ENCODE data around the gene DAPK2.

The DAPK2 gene

DNA sequence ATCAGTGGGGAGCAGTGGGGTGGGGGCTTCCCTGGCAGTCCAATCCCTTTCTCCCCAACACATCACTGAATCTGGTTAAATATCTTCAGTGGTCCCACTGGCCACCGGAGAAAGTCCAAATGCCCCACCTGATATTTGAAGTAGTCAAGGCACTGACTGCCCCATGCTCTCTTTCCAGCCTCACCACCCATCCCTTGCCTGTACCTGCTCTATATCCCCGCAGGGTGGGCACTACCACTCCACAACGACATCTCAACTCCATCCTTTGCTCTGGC is 101.7 kb downstream of the DAPK2 start:
- ATAC-seq = no peak
- no peak for TF ChIP-seq TCF4 (CRISPR knock-in tag; IDR thresholded peaks at IDR 0.05; ENCODE audit: borderline replicate concordance)
- no peak for TF ChIP-seq ZNF8 (CRISPR knock-in tag; IDR thresholded peaks at IDR 0.05)
- no peak for TF ChIP-seq TOX (CRISPR knock-in tag; IDR thresholded peaks at IDR 0.05; ENCODE audit: borderline replicate concordance)
- no peak for TF ChIP-seq PPARA (CRISPR knock-in tag; IDR thresholded peaks at IDR 0.05; ENCODE audit: borderline replicate concordance)
- TF ChIP-seq RARB (CRISPR knock-in tag; IDR thresholded peaks at IDR 0.05) = no peak

DNA sequence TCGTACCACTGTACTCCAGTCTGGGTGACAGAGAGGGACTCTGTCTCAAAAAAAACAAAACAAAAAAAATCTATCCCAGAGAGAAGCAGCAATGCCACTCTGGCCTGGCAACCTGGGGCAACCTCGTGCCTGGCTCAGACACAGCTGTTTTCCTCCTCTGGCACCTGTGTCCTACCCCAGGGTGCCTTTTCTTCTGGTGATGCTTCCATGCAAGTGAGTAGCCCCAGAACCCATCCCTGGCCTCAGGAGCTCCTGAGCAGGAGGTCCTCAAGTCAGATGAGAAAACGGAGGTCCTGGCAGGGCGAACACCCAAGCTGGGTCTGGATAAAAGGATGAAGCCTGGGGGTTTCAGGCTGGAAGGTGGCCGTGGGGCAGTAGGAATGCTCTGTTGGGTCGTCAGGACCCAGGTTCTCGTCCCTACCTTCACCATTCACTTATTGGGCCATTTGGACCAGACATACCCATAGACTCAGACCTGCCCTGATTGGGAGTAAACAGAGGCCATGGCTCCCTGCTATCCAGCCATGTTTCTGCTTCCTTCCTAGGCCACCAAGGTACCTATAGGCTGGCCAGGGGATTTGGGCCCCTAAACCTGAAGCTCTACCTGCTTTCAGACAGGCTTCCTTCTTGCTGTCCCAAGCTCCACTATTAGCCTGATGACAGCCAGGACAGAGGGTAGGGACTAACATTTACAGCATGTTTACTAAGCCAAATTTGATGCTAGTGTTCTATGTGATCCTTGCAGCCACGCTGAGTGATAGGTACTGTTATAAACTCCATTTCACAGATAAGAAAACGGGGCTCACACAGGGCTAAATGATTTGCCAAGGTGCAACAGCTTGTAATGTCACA is 102.2 kb downstream of the DAPK2 start:
- ATAC-seq = no peak
- TF ChIP-seq PPARA (CRISPR knock-in tag; IDR thresholded peaks at IDR 0.05; ENCODE audit: borderline replicate concordance) (no peak), BACH2 (CRISPR knock-in tag; IDR thresholded peaks at IDR 0.05; ENCODE audit: borderline replicate concordance) (no peak), SNAI2 (CRISPR knock-in tag; IDR thresholded peaks at IDR 0.05) (no peak), TOX (CRISPR knock-in tag; IDR thresholded peaks at IDR 0.05; ENCODE audit: borderline replicate concordance) (no peak), CSDC2 (CRISPR knock-in tag; IDR thresholded peaks at IDR 0.05) (no peak), CSRNP3 (CRISPR knock-in tag; IDR thresholded peaks at IDR 0.05) (no peak), TSHZ2 (CRISPR knock-in tag; IDR thresholded peaks at IDR 0.05) (no peak), GLIS3 (CRISPR knock-in tag; IDR thresholded peaks at IDR 0.05) (no peak), ZNF70 (CRISPR knock-in tag; IDR thresholded peaks at IDR 0.05) (no peak)

- no peak for ATAC-seq
Measured at GRCh38 chr15:63942486-63943365, 103.6 kb downstream of the DAPK2 start.

More at GRCh38 chr15:63942486-63943365, 103.6 kb downstream of the DAPK2 start:
- TF ChIP-seq ARNTL (CRISPR knock-in tag; IDR thresholded peaks at IDR 0.05; ENCODE audit: borderline replicate concordance, low read depth) (no peak), BACH2 (CRISPR knock-in tag; IDR thresholded peaks at IDR 0.05; ENCODE audit: borderline replicate concordance) (no peak), TSHZ2 (CRISPR knock-in tag; IDR thresholded peaks at IDR 0.05) (no peak), CSRNP3 (CRISPR knock-in tag; IDR thresholded peaks at IDR 0.05) (no peak), TOX (CRISPR knock-in tag; IDR thresholded peaks at IDR 0.05; ENCODE audit: borderline replicate concordance) (no peak), SNAI2 (CRISPR knock-in tag; IDR thresholded peaks at IDR 0.05) (no peak), ZFP3 (CRISPR knock-in tag; IDR thresholded peaks at IDR 0.05) (no peak), ZNF8 (CRISPR knock-in tag; IDR thresholded peaks at IDR 0.05) (no peak), CSDC2 (CRISPR knock-in tag; IDR thresholded peaks at IDR 0.05) (no peak), TCF4 (CRISPR knock-in tag; IDR thresholded peaks at IDR 0.05; ENCODE audit: borderline replicate concordance) (no peak), CREB5 (CRISPR knock-in tag; IDR thresholded peaks at IDR 0.05; ENCODE audit: low read depth) (no peak), OSR1 (CRISPR knock-in tag; IDR thresholded peaks at IDR 0.05) (no peak), ZNF70 (CRISPR knock-in tag; IDR thresholded peaks at IDR 0.05) (no peak), ESRRG (CRISPR knock-in tag; IDR thresholded peaks at IDR 0.05) (no peak), ZC3H10 (CRISPR knock-in tag; IDR thresholded peaks at IDR 0.05) (no peak), PPARA (CRISPR knock-in tag; IDR thresholded peaks at IDR 0.05; ENCODE audit: borderline replicate concordance) (no peak), GLIS3 (CRISPR knock-in tag; IDR thresholded peaks at IDR 0.05) (no peak), ZNF565 (CRISPR knock-in tag; conservative IDR thresholded peaks at IDR 0.05; ENCODE audit: low read depth) (no peak)
- TF ChIP-seq, protein P1, sequence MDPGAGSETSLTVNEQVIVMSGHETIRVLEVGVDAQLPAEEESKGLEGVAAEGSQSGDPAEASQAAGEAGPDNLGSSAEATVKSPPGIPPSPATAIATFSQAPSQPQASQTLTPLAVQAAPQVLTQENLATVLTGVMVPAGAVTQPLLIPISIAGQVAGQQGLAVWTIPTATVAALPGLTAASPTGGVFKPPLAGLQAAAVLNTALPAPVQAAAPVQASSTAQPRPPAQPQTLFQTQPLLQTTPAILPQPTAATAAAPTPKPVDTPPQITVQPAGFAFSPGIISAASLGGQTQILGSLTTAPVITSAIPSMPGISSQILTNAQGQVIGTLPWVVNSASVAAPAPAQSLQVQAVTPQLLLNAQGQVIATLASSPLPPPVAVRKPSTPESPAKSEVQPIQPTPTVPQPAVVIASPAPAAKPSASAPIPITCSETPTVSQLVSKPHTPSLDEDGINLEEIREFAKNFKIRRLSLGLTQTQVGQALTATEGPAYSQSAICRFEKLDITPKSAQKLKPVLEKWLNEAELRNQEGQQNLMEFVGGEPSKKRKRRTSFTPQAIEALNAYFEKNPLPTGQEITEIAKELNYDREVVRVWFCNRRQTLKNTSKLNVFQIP (CRISPR knock-in tag; IDR thresholded peaks at IDR 0.05; ENCODE audit: borderline replicate concordance, low read depth) = no peak
